MM.1S (cell line): Measurements from ENCODE around the gene WDR62.

ENCODE experiments used
- DNase-seq: peaks from one replicate; pipeline ENCODE4 v3.0.0-alpha.2; 2015
- H2AFZ ChIP-seq: fragments of 300-600 bp; sonication (generic); 2 replicates; pipeline ENCODE4 v1.6.0; 2016; ENCODE audit warnings: antibody characterized with exemption, low read length
- H3F3A ChIP-seq: fragments of 300-600 bp; sonication (generic); 2 replicates; pipeline ENCODE4 v1.6.1; 2016; ENCODE audit warnings: mild to moderate bottlenecking, antibody characterized with exemption, low read length, moderate library complexity, mixed read lengths; ENCODE audit not compliant: insufficient read depth
- H3K27ac ChIP-seq: fragments of 300-600 bp; sonication (generic); 2 replicates; pipeline ENCODE4 v1.5.1; 2016; ENCODE audit warnings: mild to moderate bottlenecking, low read length
- H3K27me3 ChIP-seq: fragments of 300-600 bp; sonication (generic); replicated peaks from 2 replicates; pipeline ENCODE4 v1.6.0; 2016; ENCODE audit warnings: low read length; ENCODE audit not compliant: insufficient read depth
- H3K36me3 ChIP-seq: fragments of 300-600 bp; sonication (generic); replicated peaks from 2 replicates; pipeline ENCODE4 v1.6.1; 2016; ENCODE audit warnings: mild to moderate bottlenecking, low read length, mixed read lengths; ENCODE audit not compliant: insufficient read depth
- H3K4me1 ChIP-seq: fragments of 300-600 bp; sonication (generic); 2 replicates; pipeline ENCODE4 v1.6.1; 2016; ENCODE audit warnings: low read length, mixed read lengths
- H3K4me2 ChIP-seq: fragments of 300-600 bp; sonication (generic); 2 replicates; pipeline ENCODE4 v1.6.0; 2016; ENCODE audit warnings: low read depth, low read length
- H3K4me3 ChIP-seq: fragments of 300-600 bp; sonication (generic); 2 replicates; pipeline ENCODE4 v1.5.1; 2016; ENCODE audit warnings: low read length, mixed read lengths
- H3K79me2 ChIP-seq: fragments of 300-600 bp; sonication (generic); 2 replicates; pipeline ENCODE4 v1.6.1; 2016; ENCODE audit warnings: mixed run types, low read length, mixed read lengths
- H3K9ac ChIP-seq: fragments of 300-600 bp; sonication (generic); 2 replicates; pipeline ENCODE4 v1.6.1; 2016; ENCODE audit warnings: low read length, mixed read lengths
- H3K9me2 ChIP-seq: fragments of 300-600 bp; sonication (generic); replicated peaks from 2 replicates; pipeline ENCODE4 v1.6.1; 2016; ENCODE audit warnings: mild to moderate bottlenecking, low read length, mixed read lengths; ENCODE audit not compliant: insufficient read depth
- H3K9me3 ChIP-seq: fragments of 300-600 bp; sonication (generic); replicated peaks from 2 replicates; pipeline ENCODE4 v1.6.1; 2016; ENCODE audit warnings: mild to moderate bottlenecking, low read length, mixed read lengths; ENCODE audit not compliant: insufficient read depth
- H4K20me1 ChIP-seq: fragments of 300-600 bp; sonication (generic); 2 replicates; pipeline ENCODE4 v1.6.1; 2016; ENCODE audit warnings: mild to moderate bottlenecking, low read length, moderate library complexity, mixed read lengths; ENCODE audit not compliant: insufficient read depth
- CTCF ChIP-seq: fragments of 300-600 bp; sonication (generic); IDR thresholded peaks from 2 replicates; pipeline ENCODE4 v1.5.1; 2016; ENCODE audit warnings: antibody characterized with exemption, low read length, mixed read lengths
- EZH2 ChIP-seq: fragments of 300-600 bp; sonication (generic); optimal IDR thresholded peaks from 2 replicates; pipeline ENCODE3; 2017; ENCODE audit warnings: low read depth, mild to moderate bottlenecking, antibody characterized with exemption, low read length, mixed read lengths
- EZH2phosphoT487 ChIP-seq: fragments of 300-600 bp; sonication (generic); IDR thresholded peaks from 2 replicates; pipeline ENCODE4 v1.6.1; 2018; ENCODE audit warnings: antibody characterized with exemption, low read length

The WDR62 gene

GRCh38 chr19:36092566-36092965 is 37.9 kb downstream of the WDR62 start:
- no peak overlapping the region for H3K27ac ChIP-seq

GRCh38 chr19:36093146-36093662 is 38.5 kb downstream of the WDR62 start:
- no peak overlapping the region for H3K4me2 ChIP-seq
- TF ChIP-seq CTCF (no peak), EZH2 (no peak), EZH2phosphoT487 (no peak)
- no peaks in the 10 kb centered on the region for H3K4me1 ChIP-seq
- no peaks in the 10 kb centered on the region for H3K36me3 ChIP-seq
- H2AFZ ChIP-seq, result no peak overlapping the region
- H4K20me1 ChIP-seq, result no peaks in the 10 kb centered on the region
- H3K79me2 ChIP-seq, result no peaks in the 10 kb centered on the region
- no peak overlapping the region for H3K4me3 ChIP-seq
- no peak for DNase-seq
- H3K9me3 ChIP-seq, result no peaks in the 10 kb centered on the region
- H3K9ac ChIP-seq, result no peak overlapping the region
- H3K27me3 ChIP-seq, result no peaks in the 10 kb centered on the region
- H3F3A ChIP-seq, result no peaks in the 10 kb centered on the region
- no peaks in the 10 kb centered on the region for H3K9me2 ChIP-seq
- H3K27ac ChIP-seq, result no peak overlapping the region

More at GRCh38 chr19:36092566-36092965, 37.9 kb downstream of the WDR62 start:
- Histone ChIP-seq H3K4me2 (no peak overlapping the region), H3K4me3 (no peak overlapping the region), H3K9me3 (no peaks in the 10 kb centered on the region), H3K36me3 (no peaks in the 10 kb centered on the region), H3F3A (no peaks in the 10 kb centered on the region), H3K9ac (no peak overlapping the region), H3K79me2 (no peaks in the 10 kb centered on the region), H2AFZ (no peak overlapping the region), H3K9me2 (no peaks in the 10 kb centered on the region), H3K4me1 (no peaks in the 10 kb centered on the region), H3K27me3 (no peaks in the 10 kb centered on the region), H4K20me1 (no peaks in the 10 kb centered on the region)
- TF ChIP-seq EZH2phosphoT487 (no peak), CTCF (no peak), EZH2 (no peak)
- no peak for DNase-seq

- H4K20me1 ChIP-seq, result no peaks in the 10 kb centered on the region
- TF ChIP-seq EZH2phosphoT487 (no peak), CTCF (no peak), EZH2 (no peak)
- no peaks in the 10 kb centered on the region for H3K36me3 ChIP-seq
- H3K27ac ChIP-seq, result no peak overlapping the region
- no peak overlapping the region for H3K9ac ChIP-seq
- no peak for DNase-seq
- H3K27me3 ChIP-seq, result no peaks in the 10 kb centered on the region
- no peaks in the 10 kb centered on the region for H3K9me2 ChIP-seq
- H3K9me3 ChIP-seq, result no peaks in the 10 kb centered on the region
- no peaks in the 10 kb centered on the region for H3K4me1 ChIP-seq
- no peak overlapping the region for H2AFZ ChIP-seq
- H3K4me2 ChIP-seq, result no peak overlapping the region
- no peak overlapping the region for H3K4me3 ChIP-seq
- no peaks in the 10 kb centered on the region for H3K79me2 ChIP-seq
- H3F3A ChIP-seq, result no peaks in the 10 kb centered on the region
These were observed 39.0 kb downstream of the WDR62 start for GRCh38 chr19:36093687-36094086.
